ENCODE data around the gene PFKM.

DNA sequence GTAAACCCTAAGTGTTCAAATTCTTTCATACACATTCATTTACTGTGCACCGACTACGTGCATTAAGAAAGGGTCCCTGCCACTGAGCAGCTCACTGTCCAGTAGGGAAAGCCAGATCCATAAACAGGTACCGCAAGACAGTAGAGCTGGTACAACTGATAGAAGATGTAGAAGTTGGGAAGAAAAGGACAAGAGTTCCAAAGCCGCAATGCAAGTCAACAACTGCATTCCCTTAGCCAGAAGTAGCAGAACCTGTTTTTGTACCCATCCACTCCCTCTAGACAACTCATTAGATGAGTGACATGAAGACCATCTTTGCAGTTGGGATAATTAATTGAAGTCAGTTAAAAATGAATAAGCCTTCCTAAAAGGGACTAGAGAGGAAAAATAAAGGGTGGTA, 14.6 kb upstream of the PFKM start:
- TF ChIP-seq EZH2 (IDR thresholded peaks at IDR 0.05) = no peak
- no peak for TF ChIP-seq POLR2AphosphoS5 (IDR thresholded peaks at IDR 0.05; ENCODE audit: borderline replicate concordance, low read depth, low read length)
- TF ChIP-seq FOXP2 (optimal IDR thresholded peaks at IDR 0.05; ENCODE audit: control extremely low read depth, extremely low read length, insufficient read depth) = no peak

Data from SK-N-MC (cell line).